Fibroblast of villous mesenchyme (primary cell): ENCODE results near the gene MBLAC1. TPM values are rescaled to one million over a fixed set of nuclear protein-coding genes. Genes with fewer than 3 reads are reported as not detected.

Experiments
- DNase-seq: peaks from one replicate; pipeline ENCODE4 v3.0.0-alpha.2; 2010; ENCODE audit warnings: low read depth
- H3K4me3 ChIP-seq: 2 replicates; pipeline ENCODE4 v1.5.1; 2011; ENCODE audit warnings: low read depth, mild to moderate bottlenecking, low read length
- total RNA-seq: library from RNA; depleted of rRNA; stranded (reverse); fragments of >200 nt; gene quantifications from 2 replicates; pipeline ENCODE4 v1.2.3, GENCODE V29; 2012
- TF ChIP-seq, protein P1 (sequence below): IDR thresholded peaks from 2 replicates; pipeline ENCODE4 v1.5.1; 2012; ENCODE audit warnings: low read depth, mild to moderate bottlenecking, low read length; ENCODE audit not compliant: insufficient read depth

The MBLAC1 gene
- total RNA-seq, 1 donor: 1.7 TPM

GRCh38 chr7:100147278-100147677 is 20.5 kb downstream of the MBLAC1 start:
- no peak overlapping the region for H3K4me3 ChIP-seq
- no peak for DNase-seq
- TF ChIP-seq, protein P1, sequence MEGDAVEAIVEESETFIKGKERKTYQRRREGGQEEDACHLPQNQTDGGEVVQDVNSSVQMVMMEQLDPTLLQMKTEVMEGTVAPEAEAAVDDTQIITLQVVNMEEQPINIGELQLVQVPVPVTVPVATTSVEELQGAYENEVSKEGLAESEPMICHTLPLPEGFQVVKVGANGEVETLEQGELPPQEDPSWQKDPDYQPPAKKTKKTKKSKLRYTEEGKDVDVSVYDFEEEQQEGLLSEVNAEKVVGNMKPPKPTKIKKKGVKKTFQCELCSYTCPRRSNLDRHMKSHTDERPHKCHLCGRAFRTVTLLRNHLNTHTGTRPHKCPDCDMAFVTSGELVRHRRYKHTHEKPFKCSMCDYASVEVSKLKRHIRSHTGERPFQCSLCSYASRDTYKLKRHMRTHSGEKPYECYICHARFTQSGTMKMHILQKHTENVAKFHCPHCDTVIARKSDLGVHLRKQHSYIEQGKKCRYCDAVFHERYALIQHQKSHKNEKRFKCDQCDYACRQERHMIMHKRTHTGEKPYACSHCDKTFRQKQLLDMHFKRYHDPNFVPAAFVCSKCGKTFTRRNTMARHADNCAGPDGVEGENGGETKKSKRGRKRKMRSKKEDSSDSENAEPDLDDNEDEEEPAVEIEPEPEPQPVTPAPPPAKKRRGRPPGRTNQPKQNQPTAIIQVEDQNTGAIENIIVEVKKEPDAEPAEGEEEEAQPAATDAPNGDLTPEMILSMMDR: no peak

DNA sequence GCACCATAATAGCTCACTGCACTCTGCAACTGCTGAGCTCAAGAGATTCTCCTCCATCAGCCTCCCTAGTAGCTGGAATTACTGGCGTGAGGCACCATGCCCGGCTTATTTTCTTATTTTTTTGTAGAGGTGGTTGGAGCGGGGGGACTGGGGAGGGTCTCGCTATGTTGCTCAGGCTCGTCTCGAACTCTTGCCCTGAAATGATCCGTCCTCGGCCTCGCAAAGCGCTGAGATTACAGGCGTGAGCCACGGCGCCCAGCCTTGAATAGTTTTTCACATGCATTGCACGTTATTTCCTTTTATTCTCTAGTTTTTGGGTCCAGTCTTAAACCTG is 21.4 kb downstream of the MBLAC1 start:
- no peak for DNase-seq
- TF ChIP-seq, protein P1: no peak

DNA sequence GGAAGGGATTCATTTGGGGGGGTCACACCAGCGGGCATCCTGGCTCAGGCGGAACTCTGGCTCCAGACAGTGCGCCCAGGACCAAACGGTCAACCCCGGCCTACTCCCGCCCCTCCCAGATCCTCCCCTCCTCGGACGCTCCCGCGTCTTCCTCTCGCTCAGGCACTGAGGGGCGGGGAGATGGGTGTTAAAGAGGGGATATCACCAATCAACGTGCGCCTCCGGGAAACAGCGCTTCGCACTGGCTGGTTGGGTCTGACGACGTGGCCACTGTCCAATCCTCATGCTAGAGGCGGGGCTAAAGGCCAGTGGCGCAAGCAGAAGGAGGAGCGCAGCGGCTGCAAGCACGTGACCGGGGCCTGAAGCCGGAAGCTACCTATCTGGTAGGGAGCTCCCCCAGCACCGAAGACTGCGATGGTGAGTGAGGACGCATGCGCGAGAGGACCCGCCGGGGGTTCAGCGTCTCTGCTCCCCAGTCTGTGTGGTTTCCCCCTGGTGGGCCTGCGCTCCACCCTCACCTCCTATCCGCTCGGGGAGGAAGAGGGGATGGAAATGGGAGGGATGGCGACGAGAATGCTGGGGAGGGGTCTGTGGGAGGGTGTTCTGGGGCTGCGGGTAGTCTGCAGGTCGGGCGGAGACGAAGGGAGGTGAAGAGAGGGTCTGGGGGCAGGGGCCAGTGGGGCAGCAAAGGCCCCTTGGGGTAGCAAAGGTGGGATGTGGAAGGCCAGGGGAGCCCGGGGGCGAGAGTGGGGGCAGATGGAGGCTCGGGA is 22.0 kb downstream of the MBLAC1 start, which contains the start of gene LAMTOR4:
LAMTOR4 (plus strand) TSS at position 360 of the 770 bp plus-strand sequence; CDS start at position 415, 55 bp downstream.
- TF ChIP-seq, protein P1: no peak
- peak within 1 kb of the TSS; percentile 94 for H3K4me3 ChIP-seq
- DNase-seq: peak; percentile 99

More for the DNA sequence above, 21.4 kb downstream of the MBLAC1 start:
- peak overlapping the region; percentile 48 for H3K4me3 ChIP-seq

GRCh38 chr7:100152404-100152803 is 25.6 kb downstream of the MBLAC1 start:
- TF ChIP-seq, protein P1: no peak
- DNase-seq: no peak
- H3K4me3 ChIP-seq: no peak overlapping the region

GRCh38 chr7:100152937-100153666 is 26.3 kb downstream of the MBLAC1 start:
- H3K4me3 ChIP-seq: no peak overlapping the region
- TF ChIP-seq, protein P1: no peak
- DNase-seq: no peak

DNA sequence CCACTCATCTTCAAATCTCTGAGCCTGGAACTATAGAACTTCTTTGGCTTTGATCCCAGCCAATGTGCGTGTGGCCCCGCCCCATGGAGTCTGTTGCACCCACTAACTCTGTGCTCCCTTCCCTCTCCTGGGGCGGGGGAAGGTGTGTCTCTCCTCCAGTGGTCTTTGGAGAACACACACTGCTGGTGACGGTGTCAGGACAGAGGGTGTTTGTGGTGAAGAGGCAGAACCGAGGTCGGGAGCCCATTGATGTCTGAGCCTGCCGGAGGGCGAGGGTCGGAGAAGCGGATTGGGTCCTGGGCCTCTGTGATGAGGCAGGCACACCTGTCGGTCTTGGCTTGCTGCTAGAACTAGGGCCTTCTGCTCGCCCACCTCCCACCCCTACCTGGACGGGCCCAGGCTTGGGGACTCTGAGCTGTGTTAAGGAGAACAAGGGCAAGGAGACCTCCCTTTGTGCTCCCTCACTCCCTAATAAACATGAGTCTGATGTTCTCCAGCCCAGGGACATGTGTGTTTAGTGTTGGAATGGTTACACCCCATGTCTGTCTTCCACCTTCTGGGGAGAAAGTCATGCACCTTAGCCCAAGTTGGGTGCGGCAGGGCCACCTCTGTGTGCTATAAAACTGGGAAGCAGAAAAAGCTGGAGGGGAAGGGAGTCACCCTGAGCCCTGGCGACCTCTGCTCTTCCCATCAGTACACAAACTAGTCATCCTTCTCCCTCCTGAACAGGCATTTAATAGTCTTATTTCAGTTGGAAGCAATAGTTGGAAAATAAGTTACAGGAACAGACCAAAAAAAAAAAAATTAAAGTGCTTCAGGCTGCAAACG is 27.2 kb downstream of the MBLAC1 start:
- TF ChIP-seq, protein P1: no peak
- DNase-seq: no peak
- H3K4me3 ChIP-seq: no peak overlapping the region
